ENCODE measurements around the gene TMEM171. TPM values are rescaled to one million over a fixed set of nuclear protein-coding genes. Genes with fewer than 3 reads are reported as not detected.

Gene TMEM171
- total RNA-seq, 1 donor from 2014 or later: 11.3 TPM

GRCh38 chr5:73119451-73120157 lies 771 bp upstream of the TMEM171 start:
- peak; percentile 82 for DNase-seq (ENCODE audit: low read depth)

- DNase-seq (ENCODE audit: low read depth): peak; percentile 39
Measured at GRCh38 chr5:73121119-73121463, 716 bp downstream of the TMEM171 start.

- no peak for DNase-seq (ENCODE audit: low read depth)
Measured at GRCh38 chr5:73122875-73123810, 2.8 kb downstream of the TMEM171 start.

- no peak for DNase-seq (ENCODE audit: low read depth)
Measured at GRCh38 chr5:73125289-73125688, 4.9 kb downstream of the TMEM171 start.

- no peak for DNase-seq (ENCODE audit: low read depth)
Measured at GRCh38 chr5:73126381-73126780, 6.0 kb downstream of the TMEM171 start.

GRCh38 chr5:73126957-73127356 lies 6.6 kb downstream of the TMEM171 start:
- DNase-seq (ENCODE audit: low read depth): no peak

- no peak for DNase-seq (ENCODE audit: low read depth)
Measured at GRCh38 chr5:73129143-73129542, 8.8 kb downstream of the TMEM171 start.

GRCh38 chr5:73130811-73131210 lies 10.4 kb downstream of the TMEM171 start:
- DNase-seq (ENCODE audit: low read depth): no peak

- DNase-seq (ENCODE audit: low read depth): peak; percentile 75
Measured at GRCh38 chr5:73131711-73132425, 11.5 kb downstream of the TMEM171 start.

GRCh38 chr5:73132759-73133158 lies 12.4 kb downstream of the TMEM171 start:
- no peak for DNase-seq (ENCODE audit: low read depth)

- no peak for DNase-seq (ENCODE audit: low read depth)
Measured at GRCh38 chr5:73135021-73135420, 14.6 kb downstream of the TMEM171 start.

GRCh38 chr5:73135429-73136054 lies 15.2 kb downstream of the TMEM171 start:
- no peak for DNase-seq (ENCODE audit: low read depth)

- DNase-seq (ENCODE audit: low read depth): peak; percentile 84
Measured at GRCh38 chr5:73136055-73136562, 15.7 kb downstream of the TMEM171 start.

- DNase-seq (ENCODE audit: low read depth): no peak
Measured at GRCh38 chr5:73137563-73138530, 17.5 kb downstream of the TMEM171 start.

GRCh38 chr5:73139485-73139884 lies 19.1 kb downstream of the TMEM171 start:
- no peak for DNase-seq (ENCODE audit: low read depth)

- no peak for DNase-seq (ENCODE audit: low read depth)
Measured at GRCh38 chr5:73140801-73141200, 20.4 kb downstream of the TMEM171 start.

- no peak for DNase-seq (ENCODE audit: low read depth)
Measured at GRCh38 chr5:73142035-73142434, 21.7 kb downstream of the TMEM171 start.

- no peak for DNase-seq (ENCODE audit: low read depth)
Measured at GRCh38 chr5:73143716-73144115, 23.3 kb downstream of the TMEM171 start.

- no peak for DNase-seq (ENCODE audit: low read depth)
Measured at GRCh38 chr5:73149540-73149939, 29.2 kb downstream of the TMEM171 start.

GRCh38 chr5:73150876-73151275 lies 30.5 kb downstream of the TMEM171 start:
- no peak for DNase-seq (ENCODE audit: low read depth)

Measured in renal cortical epithelial cell (primary cell).